B cell (primary cell): ENCODE data around the gene SIAH2. TPM values are rescaled to one million over a fixed set of nuclear protein-coding genes. Genes with fewer than 3 reads are reported as not detected.

Source experiments
- ATAC-seq: fragments of 200-7000 bp; cut with Tn5 transposase; one replicate; pipeline ENCODE4 v1.10.0; 2021; ENCODE audit warnings: low read depth, mild to moderate bottlenecking, moderate number of reproducible peaks, moderate library complexity
- CTCF ChIA-PET: fragments of 350-600 bp; sonication (Branson Sonifier 250); formaldehyde crosslinking; loops from one replicate; lab custom pipeline; 2021; ENCODE audit warnings: antibody characterized with exemption, inconsistent platforms; lab: Charles Lee
- POLR2A ChIA-PET: fragments of 350-600 bp; sonication (Branson Sonifier 250); formaldehyde crosslinking; loops from one replicate; lab custom pipeline; 2021; ENCODE audit warnings: antibody characterized with exemption; lab: Charles Lee
- DNase-seq: peaks from one replicate; pipeline ENCODE4 v3.0.0; 2013
- H2AFZ ChIP-seq: 2 replicates; pipeline ENCODE4 v1.6.1; 2012; ENCODE audit warnings: mild to moderate bottlenecking, low read depth, low read length; ENCODE audit not compliant: insufficient read depth, poor library complexity, severe bottlenecking
- H3K27ac ChIP-seq, 2 donors: 1 replicate in 1 of 2; 2 replicates in 1 of 2; pipeline ENCODE4 v1.5.1; 2012 to 2013; ENCODE audit warnings: low read length in 2 of 2, mild to moderate bottlenecking in 2 of 2, moderate library complexity in 1 of 2
- H3K27me3 ChIP-seq, 4 experiments: fragments of 200-600 bp in 1 of 4; sonication (generic) in 1 of 4; replicated peaks in 1 of 4; 1 replicate in 2 of 4; 2 replicates in 2 of 4; pipeline versions ENCODE4 v1.6.1 to v1.7.0; 2013 to 2016; ENCODE audit warnings: low read length in 3 of 4, mild to moderate bottlenecking in 2 of 4, mixed read lengths in 1 of 4, moderate library complexity in 1 of 4; ENCODE audit not compliant: insufficient read depth in 4 of 4, control insufficient read depth in 3 of 4; ENCODE audit errors: control extremely low read depth in 1 of 4
- H3K36me3 ChIP-seq, 2 experiments: replicated peaks in 1 of 2; 1 replicate in 1 of 2; 2 replicates in 1 of 2; pipeline versions ENCODE4 v1.6.1 to v1.7.1; 2013; ENCODE audit warnings: low read length in 1 of 2; ENCODE audit not compliant: insufficient read depth in 2 of 2, control insufficient read depth in 1 of 2; ENCODE audit errors: control extremely low read depth in 1 of 2, extremely low read depth in 1 of 2
- H3K4me1 ChIP-seq, 2 donors: fragments of 200-600 bp in 1 of 2; sonication (generic) in 1 of 2; 1 replicate in 1 of 2; 2 replicates in 1 of 2; pipeline versions ENCODE4 v1.5.1 to v1.6.1; 2013 to 2017; ENCODE audit warnings: low read length in 2 of 2; ENCODE audit not compliant: control insufficient read depth in 2 of 2, insufficient read depth in 2 of 2
- H3K4me2 ChIP-seq: replicated peaks from 2 replicates; pipeline ENCODE3; 2012; ENCODE audit warnings: mild to moderate bottlenecking, low read depth, low read length; ENCODE audit not compliant: poor library complexity, severe bottlenecking
- H3K4me3 ChIP-seq, 5 experiments: fragments of 200-600 bp in 1 of 5; sonication (generic) in 1 of 5; 1 replicate in 3 of 5; 2 replicates in 2 of 5; pipeline versions ENCODE4 v1.5.1 to v1.7.0; 2011 to 2016; ENCODE audit warnings: low read length in 4 of 5, mild to moderate bottlenecking in 4 of 5, low read depth in 2 of 5, control low read depth in 1 of 5, moderate library complexity in 1 of 5; ENCODE audit not compliant: insufficient read depth in 1 of 5; ENCODE audit errors: control extremely low read depth in 1 of 5, extremely low read depth in 1 of 5
- H3K79me2 ChIP-seq: fragments of 200-600 bp; sonication (generic); one replicate; pipeline ENCODE4 v1.6.0; 2016; ENCODE audit warnings: low read length; ENCODE audit not compliant: control insufficient read depth, insufficient read depth
- H3K9ac ChIP-seq: fragments of 200-600 bp; sonication (generic); 2 replicates; pipeline ENCODE4 v1.6.1; 2017; ENCODE audit warnings: mild to moderate bottlenecking, low read length, moderate library complexity
- H3K9me3 ChIP-seq, 3 donors: one replicate each; pipeline versions ENCODE4 v1.6.1 to v1.7.1; 2013; ENCODE audit warnings: low read length in 2 of 3; ENCODE audit not compliant: control insufficient read depth in 2 of 3, insufficient read depth in 1 of 3; ENCODE audit errors: control extremely low read depth in 1 of 3
- H4K20me1 ChIP-seq: 2 replicates; pipeline ENCODE4 v1.6.0; 2012; ENCODE audit warnings: mild to moderate bottlenecking, low read length; ENCODE audit not compliant: insufficient read depth, control insufficient read depth, poor library complexity, severe bottlenecking
- H3K27ac Mint-ChIP-seq: one replicate; pipeline ENCODE4 v1.8.0; 2021; ENCODE audit warnings: mixed read lengths
- H3K27me3 Mint-ChIP-seq: one replicate; pipeline ENCODE4 v1.8.0; 2021; ENCODE audit warnings: mixed read lengths
- H3K4me1 Mint-ChIP-seq: one replicate; pipeline ENCODE4 v1.8.0; 2021; ENCODE audit warnings: mixed read lengths
- H3K4me3 Mint-ChIP-seq: one replicate; pipeline ENCODE4 v1.8.0; 2021; ENCODE audit warnings: mixed read lengths
- H3K9me3 Mint-ChIP-seq: one replicate; pipeline ENCODE4 v1.8.0; 2022; ENCODE audit warnings: mixed read lengths; ENCODE audit not compliant: insufficient read depth
- EZH2 ChIP-seq: IDR thresholded peaks from 2 replicates; pipeline ENCODE4 v1.6.1; 2012; ENCODE audit warnings: borderline replicate concordance, low read depth, mild to moderate bottlenecking, moderate library complexity, low read length; ENCODE audit not compliant: insufficient read depth, poor library complexity, severe bottlenecking
- WGBS: methylation state at CpG from one replicate; pipeline ENCODE4 v1.1.5; 2013; ENCODE audit warnings: missing lambda C conversion rate; ENCODE audit not compliant: insufficient coverage; 5-methylcytosine and 5-hydroxymethylcytosine counted together
- intact Hi-C: fragments of 100-400 bp; cut with micrococcal nuclease; formaldehyde crosslinking; loops from one replicate; pipeline ENCODE4 v1.10.0; 2022
- polyA plus RNA-seq: library from polyadenylated mRNA; depleted of rRNA; stranded (reverse); fragments of >200 nt; gene quantifications from 2 replicates; pipeline ENCODE4 v1.2.3, GENCODE V29; 2012
- total RNA-seq, 2 donors: library from RNA; stranded (reverse); fragments of 120-200 nt in 1 of 2; gene quantifications; 1 replicate in 1 of 2; 2 replicates in 1 of 2; pipeline versions ENCODE4 v1.2.3 to v1.2.4, GENCODE V29; 2013 to 2022
- TF ChIP-seq, protein P1 (sequence below): fragments of 200-600 bp; IDR thresholded peaks from one replicate; pipeline ENCODE4 v1.8.0; 2022; ENCODE audit warnings: antibody characterized with exemption, mild to moderate bottlenecking

SIAH2 gene
- total and polyA plus RNA-seq, 2 donors (not counting 1 experiment from before 2014, with no cell fraction given), result 22.3 to 83.4 TPM

DNA sequence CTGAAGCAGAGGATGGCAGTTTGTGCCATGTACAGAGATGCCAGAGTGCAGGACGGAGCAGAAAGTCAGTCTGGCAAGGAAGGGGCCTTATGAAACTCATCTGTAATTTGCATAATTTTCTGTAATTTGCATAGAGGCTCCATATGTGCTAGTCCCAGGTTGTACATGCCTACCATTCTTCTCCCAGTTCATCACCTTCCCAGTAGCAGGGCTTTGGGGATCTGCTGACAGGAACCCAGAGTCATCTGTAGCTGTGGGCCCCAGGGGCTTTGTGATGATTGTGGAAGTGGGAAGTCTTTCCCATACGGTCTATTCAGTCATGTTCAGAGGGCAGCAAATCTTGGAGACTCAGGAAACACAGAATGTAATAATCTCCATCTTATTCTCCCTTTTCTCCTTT, 42.4 kb upstream of the SIAH2 start:
- Histone ChIP-seq H3K4me1 (no peaks in the 10 kb centered on the region), H3K27me3 (no peaks in the 10 kb centered on the region), H3K9me3 (no peaks in the 10 kb centered on the region), H3K4me2 (no peak overlapping the region), H3K4me3 (no peak overlapping the region), H3K27ac (no peak overlapping the region), H3K9ac (no peak overlapping the region), H2AFZ (no peak overlapping the region), H4K20me1 (no peaks in the 10 kb centered on the region), H3K79me2 (no peaks in the 10 kb centered on the region), H3K36me3 (no peaks in the 10 kb centered on the region)
- no peak for ATAC-seq
- Mint-ChIP-seq H3K9me3 (no peaks in the 10 kb centered on the region), H3K4me1 (no peaks in the 10 kb centered on the region), H3K4me3 (no peak overlapping the region), H3K27ac (no peak overlapping the region), H3K27me3 (peaks cover 7% of the 10 kb centered on the region)
- CTCF ChIA-PET, result interaction anchor here (0.8 to 1.6 kb wide), 3 partner anchors 13 to 84 kb away, joined by 4 to 6 read pairs (median 4); no protein-coding TSS in a partner anchor
- TF ChIP-seq, protein P1, sequence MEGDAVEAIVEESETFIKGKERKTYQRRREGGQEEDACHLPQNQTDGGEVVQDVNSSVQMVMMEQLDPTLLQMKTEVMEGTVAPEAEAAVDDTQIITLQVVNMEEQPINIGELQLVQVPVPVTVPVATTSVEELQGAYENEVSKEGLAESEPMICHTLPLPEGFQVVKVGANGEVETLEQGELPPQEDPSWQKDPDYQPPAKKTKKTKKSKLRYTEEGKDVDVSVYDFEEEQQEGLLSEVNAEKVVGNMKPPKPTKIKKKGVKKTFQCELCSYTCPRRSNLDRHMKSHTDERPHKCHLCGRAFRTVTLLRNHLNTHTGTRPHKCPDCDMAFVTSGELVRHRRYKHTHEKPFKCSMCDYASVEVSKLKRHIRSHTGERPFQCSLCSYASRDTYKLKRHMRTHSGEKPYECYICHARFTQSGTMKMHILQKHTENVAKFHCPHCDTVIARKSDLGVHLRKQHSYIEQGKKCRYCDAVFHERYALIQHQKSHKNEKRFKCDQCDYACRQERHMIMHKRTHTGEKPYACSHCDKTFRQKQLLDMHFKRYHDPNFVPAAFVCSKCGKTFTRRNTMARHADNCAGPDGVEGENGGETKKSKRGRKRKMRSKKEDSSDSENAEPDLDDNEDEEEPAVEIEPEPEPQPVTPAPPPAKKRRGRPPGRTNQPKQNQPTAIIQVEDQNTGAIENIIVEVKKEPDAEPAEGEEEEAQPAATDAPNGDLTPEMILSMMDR, result no peak
- TF ChIP-seq EZH2, result no peak
- POLR2A ChIA-PET, result no interaction called here
- DNase-seq, result no peak
- no CpG with 5 or more reads among the region's 2 CpGs for WGBS
- intact Hi-C loops, result no loop called here

GRCh38 chr3:150803440-150803985, 40.5 kb upstream of the SIAH2 start:
- Histone ChIP-seq H3K27ac (no peak overlapping the region), H3K4me3 (no peak overlapping the region), H3K9me3 (no peaks in the 10 kb centered on the region), H3K79me2 (no peaks in the 10 kb centered on the region), H3K9ac (no peak overlapping the region), H3K36me3 (no peaks in the 10 kb centered on the region), H3K27me3 (no peaks in the 10 kb centered on the region), H3K4me2 (no peak overlapping the region), H4K20me1 (no peaks in the 10 kb centered on the region), H2AFZ (no peak overlapping the region), H3K4me1 (peaks cover under 1% of the 10 kb centered on the region in 2 donors)
- no peak overlapping the region for H3K4me3 Mint-ChIP-seq
- no peak for DNase-seq
- no peak overlapping the region for H3K27ac Mint-ChIP-seq
- ChIA-PET CTCF (interaction anchor here (1.3 to 1.4 kb wide), 2 partner anchors 16 to 81 kb away, joined by 3 to 5 read pairs; no protein-coding TSS in a partner anchor), POLR2A (no interaction called here)
- ATAC-seq, result no peak
- TF ChIP-seq, protein P1, result no peak
- TF ChIP-seq EZH2, result no peak
- intact Hi-C loops, result no loop called here
- H3K4me1 Mint-ChIP-seq, result peaks cover 2% of the 10 kb centered on the region
- peaks cover 6% of the 10 kb centered on the region for H3K27me3 Mint-ChIP-seq
- WGBS, result 99% methylated on average over 6 of the region's 9 CpGs
- H3K9me3 Mint-ChIP-seq, result no peaks in the 10 kb centered on the region
